Right atrium auricular region (tissue), 2 donors: ENCODE measurements around the gene WWTR1. TPM values are rescaled to one million over a fixed set of nuclear protein-coding genes. Genes with fewer than 3 reads are reported as not detected.

Source experiments
- DNase-seq: peaks from one replicate; pipeline ENCODE4 v3.0.0-alpha.2; 2019; ENCODE audit warnings: low spot score
- H3K27ac ChIP-seq, 2 donors: fragments of 200-600 bp; sonication (generic); 1 replicate in 1 of 2; 2 replicates in 1 of 2; pipeline ENCODE4 v1.5.1; 2016 to 2019
- H3K27me3 ChIP-seq, 2 donors: fragments of 200-600 bp; sonication (generic); one replicate each; pipeline versions ENCODE4 v1.5.1 to v1.6.0; 2017 to 2019
- H3K36me3 ChIP-seq: fragments of 200-600 bp; sonication (generic); one replicate; pipeline ENCODE4 v1.5.1; 2016
- H3K4me1 ChIP-seq, 2 donors: fragments of 200-600 bp; sonication (generic); one replicate each; pipeline versions ENCODE4 v1.5.1 to v1.6.0; 2017 to 2019
- H3K4me3 ChIP-seq, 2 donors: fragments of 200-600 bp; sonication (generic); 1 replicate in 1 of 2; 2 replicates in 1 of 2; pipeline ENCODE4 v1.5.1; 2017 to 2019; ENCODE audit warnings: mild to moderate bottlenecking in 1 of 2, moderate library complexity in 1 of 2
- H3K9me3 ChIP-seq, 2 donors: fragments of 200-600 bp; sonication (generic); one replicate each; pipeline ENCODE4 v1.5.1; 2019
- CTCF ChIP-seq, 2 donors: fragments of 200-600 bp; sonication (generic); IDR thresholded peaks; one replicate each; pipeline ENCODE4 v1.5.1; 2019; ENCODE audit warnings: antibody characterized with exemption in 2 of 2
- total RNA-seq, 2 donors: library from RNA; depleted of rRNA; stranded (reverse); fragments of >200 nt; gene quantifications; one replicate each; pipeline ENCODE4 v1.1.0, GENCODE V29; 2016

WWTR1 gene
- total RNA-seq, 2 donors from 2014 or later, result 53.4 to 73.1 TPM

GRCh38 chr3:149559525-149559924 is 98.3 kb downstream of the WWTR1 start:
- no peak for DNase-seq
- no peak overlapping the region for H3K27ac ChIP-seq
- H3K4me1 ChIP-seq, result peaks cover 0 to 50% of the 10 kb centered on the region in 2 donors
- no peaks in the 10 kb centered on the region for H3K9me3 ChIP-seq
- no peaks in the 10 kb centered on the region for H3K36me3 ChIP-seq
- TF ChIP-seq CTCF (IDR thresholded peaks at IDR 0.05), result no peak
- H3K4me3 ChIP-seq, result no peak overlapping the region
- no peaks in the 10 kb centered on the region for H3K27me3 ChIP-seq

DNA sequence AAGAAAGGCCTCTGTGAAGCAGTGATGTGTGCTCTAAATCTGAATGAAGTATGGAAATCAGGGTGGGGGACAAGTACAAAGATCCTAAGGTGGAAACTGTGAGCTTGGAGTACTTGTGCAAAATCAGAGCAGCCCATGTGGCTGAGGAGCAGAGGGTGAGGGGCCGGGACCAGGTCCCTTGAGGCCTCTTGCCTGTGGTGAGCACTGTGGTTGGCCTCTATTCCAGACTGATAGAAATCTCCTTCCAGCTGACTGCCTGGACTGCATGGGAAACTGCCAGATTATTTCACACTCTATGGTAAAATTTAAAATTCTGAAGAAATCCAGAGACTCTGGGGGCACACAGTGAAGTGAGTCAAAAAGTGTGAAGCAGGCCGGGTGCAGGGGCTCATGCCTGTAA is 101.9 kb downstream of the WWTR1 start:
- H3K4me3 ChIP-seq, result no peak overlapping the region
- H3K36me3 ChIP-seq, result no peaks in the 10 kb centered on the region
- no peaks in the 10 kb centered on the region for H3K9me3 ChIP-seq
- H3K27me3 ChIP-seq, result no peaks in the 10 kb centered on the region
- H3K4me1 ChIP-seq, result peaks cover 0 to 61% of the 10 kb centered on the region in 2 donors
- no peak for TF ChIP-seq CTCF (IDR thresholded peaks at IDR 0.05)
- no peak for DNase-seq
- peak overlapping the region; percentile 13 to 26 for H3K27ac ChIP-seq

DNA sequence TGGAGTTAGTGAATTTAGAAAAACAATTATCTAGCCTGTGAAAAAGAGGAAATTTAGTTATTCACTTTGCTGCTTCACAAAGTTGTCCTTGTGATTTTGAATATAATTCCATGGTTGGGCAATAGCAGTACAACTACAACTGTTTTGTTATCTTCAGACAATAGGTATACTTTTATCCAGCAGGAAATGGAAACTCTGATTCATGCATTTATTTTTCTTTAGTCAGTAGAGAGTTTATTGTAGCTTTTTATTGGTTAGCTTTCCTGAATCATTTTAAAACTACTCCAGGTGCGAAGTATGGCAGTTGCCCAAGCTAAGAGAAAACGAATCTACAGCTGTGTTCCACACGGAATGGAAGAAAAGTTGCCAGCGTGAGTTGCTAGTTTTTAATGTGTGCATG is 103.0 kb downstream of the WWTR1 start:
- Histone ChIP-seq H3K4me1 (peaks cover 0 to 53% of the 10 kb centered on the region in 2 donors), H3K4me3 (no peak overlapping the region), H3K27me3 (no peaks in the 10 kb centered on the region), H3K9me3 (no peaks in the 10 kb centered on the region), H3K36me3 (no peaks in the 10 kb centered on the region), H3K27ac (peak overlapping the region in 1 of 2 donors; percentile 60)
- TF ChIP-seq CTCF (IDR thresholded peaks at IDR 0.05), result no peak
- no peak for DNase-seq

- Histone ChIP-seq H3K9me3 (no peaks in the 10 kb centered on the region), H3K27ac (peak overlapping the region; percentile 36 to 60), H3K36me3 (no peaks in the 10 kb centered on the region), H3K4me3 (no peak overlapping the region), H3K27me3 (no peaks in the 10 kb centered on the region), H3K4me1 (peaks cover 0 to 46% of the 10 kb centered on the region in 2 donors)
- DNase-seq, result no peak
- no peak for TF ChIP-seq CTCF (IDR thresholded peaks at IDR 0.05)
These were observed 103.9 kb downstream of the WWTR1 start for GRCh38 chr3:149553781-149554451.

- no peak for DNase-seq
- H3K4me3 ChIP-seq, result no peak overlapping the region
- peaks cover 0 to 47% of the 10 kb centered on the region in 2 donors for H3K4me1 ChIP-seq
- no peaks in the 10 kb centered on the region for H3K36me3 ChIP-seq
- no peak for TF ChIP-seq CTCF (IDR thresholded peaks at IDR 0.05)
- no peaks in the 10 kb centered on the region for H3K27me3 ChIP-seq
- H3K27ac ChIP-seq, result peak overlapping the region in 1 of 2 donors; percentile 60
- no peaks in the 10 kb centered on the region for H3K9me3 ChIP-seq
These were observed 105.1 kb downstream of the WWTR1 start for GRCh38 chr3:149552700-149553099.

DNA sequence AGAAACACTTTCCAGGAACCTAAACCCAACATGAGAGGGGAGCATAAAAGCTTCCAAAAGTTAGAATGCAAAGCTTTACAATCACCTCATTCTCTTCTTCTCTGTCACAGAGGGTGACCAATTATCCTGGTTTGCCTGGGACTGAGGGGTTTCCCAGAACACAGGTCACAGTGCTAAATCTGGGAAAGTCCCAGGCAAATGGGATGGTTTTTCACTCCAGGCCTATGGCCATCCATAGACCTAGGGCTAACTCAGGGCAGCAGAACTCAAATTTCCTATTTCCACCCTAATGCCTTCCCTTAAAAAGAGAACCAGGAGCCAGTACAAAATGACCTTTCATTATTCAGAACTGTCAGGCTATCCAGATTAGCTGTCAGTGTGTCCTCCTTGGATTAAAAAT is 106.3 kb downstream of the WWTR1 start:
- H3K9me3 ChIP-seq, result no peaks in the 10 kb centered on the region
- H3K27me3 ChIP-seq, result no peaks in the 10 kb centered on the region
- H3K27ac ChIP-seq, result no peak overlapping the region
- H3K4me1 ChIP-seq, result peaks cover 0 to 57% of the 10 kb centered on the region in 2 donors
- TF ChIP-seq CTCF (IDR thresholded peaks at IDR 0.05), result no peak
- DNase-seq, result no peak
- no peak overlapping the region for H3K4me3 ChIP-seq
- no peaks in the 10 kb centered on the region for H3K36me3 ChIP-seq
